Right lobe of liver (tissue), 4 donors: ENCODE results near the gene C17orf58.

Experiments used
- POLR2A ChIP-seq: fragments of 450-650 bp; IDR thresholded peaks from one replicate; pipeline ENCODE4 v1.6.1; 2017; ENCODE audit warnings: antibody characterized with exemption, mild to moderate bottlenecking
- TF ChIP-seq, protein P1 (sequence below), 4 donors: fragments of 200-600 bp in 3 of 4; fragments of 450-650 bp in 1 of 4; IDR thresholded peaks; one replicate each; pipeline versions ENCODE4 v1.5.1 to v1.8.0; 2016 to 2022; ENCODE audit warnings: antibody characterized with exemption in 4 of 4, mild to moderate bottlenecking in 2 of 4
- donor health status: DM: no; HTN: no; CAD: no.
- donor health status: DM: no; HTN: no; CAD: no.
- donor health status: DM: no; HTN: yes; CAD: no.

DNA sequence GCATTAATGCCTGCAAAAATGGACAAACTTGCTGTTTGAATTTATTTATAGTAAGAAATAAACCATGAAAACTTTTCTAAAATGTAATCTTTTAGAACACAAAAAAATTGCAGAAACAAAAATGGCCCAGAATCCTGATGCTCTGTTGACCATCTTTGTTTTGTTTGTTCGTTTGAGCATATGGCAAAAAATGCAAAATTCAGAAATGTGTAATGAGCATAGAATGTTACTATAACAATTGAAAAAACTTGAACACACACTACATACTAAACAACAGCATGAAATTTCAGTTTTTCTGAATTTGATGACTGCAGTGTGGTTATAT is 38.1 kb upstream of the C17orf58 start:
- TF ChIP-seq, protein P1, sequence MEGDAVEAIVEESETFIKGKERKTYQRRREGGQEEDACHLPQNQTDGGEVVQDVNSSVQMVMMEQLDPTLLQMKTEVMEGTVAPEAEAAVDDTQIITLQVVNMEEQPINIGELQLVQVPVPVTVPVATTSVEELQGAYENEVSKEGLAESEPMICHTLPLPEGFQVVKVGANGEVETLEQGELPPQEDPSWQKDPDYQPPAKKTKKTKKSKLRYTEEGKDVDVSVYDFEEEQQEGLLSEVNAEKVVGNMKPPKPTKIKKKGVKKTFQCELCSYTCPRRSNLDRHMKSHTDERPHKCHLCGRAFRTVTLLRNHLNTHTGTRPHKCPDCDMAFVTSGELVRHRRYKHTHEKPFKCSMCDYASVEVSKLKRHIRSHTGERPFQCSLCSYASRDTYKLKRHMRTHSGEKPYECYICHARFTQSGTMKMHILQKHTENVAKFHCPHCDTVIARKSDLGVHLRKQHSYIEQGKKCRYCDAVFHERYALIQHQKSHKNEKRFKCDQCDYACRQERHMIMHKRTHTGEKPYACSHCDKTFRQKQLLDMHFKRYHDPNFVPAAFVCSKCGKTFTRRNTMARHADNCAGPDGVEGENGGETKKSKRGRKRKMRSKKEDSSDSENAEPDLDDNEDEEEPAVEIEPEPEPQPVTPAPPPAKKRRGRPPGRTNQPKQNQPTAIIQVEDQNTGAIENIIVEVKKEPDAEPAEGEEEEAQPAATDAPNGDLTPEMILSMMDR (IDR thresholded peaks at IDR 0.05) = no peak
- no peak for TF ChIP-seq POLR2A
